ENCODE data around the gene DNAJA1.
"Not testable (repeated sequence)": the region's sequence is repeated elsewhere in the genome, so short reads cannot be mapped to it uniquely, and the experiment has no call there.

DNAJA1 gene

GRCh38 chr9:33082538-33083326 lies 57.7 kb downstream of the DNAJA1 start:
- no peak for DNase-seq

- DNase-seq = not testable (repeated sequence)
These were observed 60.6 kb downstream of the DNAJA1 start for GRCh38 chr9:33085672-33086071.
